Testis (tissue), 2 donors: ENCODE measurements around the gene SRL.

ENCODE experiments used
- POLR2A ChIP-seq: fragments of 450-650 bp; IDR thresholded peaks from one replicate; pipeline ENCODE4 v1.6.1; 2017; ENCODE audit warnings: antibody characterized with exemption, mild to moderate bottlenecking, moderate library complexity
- TF ChIP-seq, protein P1 (sequence below), 3 experiments: fragments of 450-650 bp in 2 of 3; fragments of 200-600 bp in 1 of 3; sonication (generic) in 1 of 3; IDR thresholded peaks; one replicate each; pipeline ENCODE4 v1.5.1; 2016 to 2019; ENCODE audit warnings: antibody characterized with exemption in 3 of 3, mild to moderate bottlenecking in 2 of 3, moderate library complexity in 1 of 3

DNA sequence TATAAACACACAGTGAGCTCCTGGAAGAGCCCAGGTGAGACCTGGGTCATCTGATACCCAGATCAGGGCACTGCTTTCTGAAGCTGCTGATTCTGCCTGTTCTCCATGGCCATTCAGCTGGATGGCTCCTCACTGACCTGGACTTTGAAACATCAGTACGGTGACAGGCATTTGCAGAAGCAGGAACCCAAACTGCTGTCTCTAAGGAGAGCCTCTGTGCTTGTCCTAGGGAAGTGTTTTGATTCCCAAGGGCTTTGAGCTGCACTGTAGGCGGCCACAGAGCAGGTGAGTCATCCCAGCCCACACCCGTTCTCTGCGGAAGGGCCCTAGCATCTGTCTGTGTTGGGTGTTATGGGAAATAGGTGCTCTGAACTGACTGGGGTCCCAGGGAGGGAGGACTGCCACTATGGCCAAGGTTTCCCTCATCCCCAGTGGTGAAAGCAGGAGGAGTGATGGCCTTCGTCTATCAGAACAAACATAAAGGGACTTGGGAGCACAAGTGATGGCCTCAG is 64.9 kb downstream of the SRL start:
- TF ChIP-seq, protein P1, sequence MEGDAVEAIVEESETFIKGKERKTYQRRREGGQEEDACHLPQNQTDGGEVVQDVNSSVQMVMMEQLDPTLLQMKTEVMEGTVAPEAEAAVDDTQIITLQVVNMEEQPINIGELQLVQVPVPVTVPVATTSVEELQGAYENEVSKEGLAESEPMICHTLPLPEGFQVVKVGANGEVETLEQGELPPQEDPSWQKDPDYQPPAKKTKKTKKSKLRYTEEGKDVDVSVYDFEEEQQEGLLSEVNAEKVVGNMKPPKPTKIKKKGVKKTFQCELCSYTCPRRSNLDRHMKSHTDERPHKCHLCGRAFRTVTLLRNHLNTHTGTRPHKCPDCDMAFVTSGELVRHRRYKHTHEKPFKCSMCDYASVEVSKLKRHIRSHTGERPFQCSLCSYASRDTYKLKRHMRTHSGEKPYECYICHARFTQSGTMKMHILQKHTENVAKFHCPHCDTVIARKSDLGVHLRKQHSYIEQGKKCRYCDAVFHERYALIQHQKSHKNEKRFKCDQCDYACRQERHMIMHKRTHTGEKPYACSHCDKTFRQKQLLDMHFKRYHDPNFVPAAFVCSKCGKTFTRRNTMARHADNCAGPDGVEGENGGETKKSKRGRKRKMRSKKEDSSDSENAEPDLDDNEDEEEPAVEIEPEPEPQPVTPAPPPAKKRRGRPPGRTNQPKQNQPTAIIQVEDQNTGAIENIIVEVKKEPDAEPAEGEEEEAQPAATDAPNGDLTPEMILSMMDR (IDR thresholded peaks at IDR 0.05), result no peak
- no peak for TF ChIP-seq POLR2A
